Ovary (tissue), 3 donors: ENCODE results near the gene USP53.

Experiments
- CTCF ChIP-seq, 3 donors: fragments of 450-650 bp in 2 of 3; fragments of 200-600 bp in 1 of 3; IDR thresholded peaks; one replicate each; pipeline versions ENCODE4 v1.5.1 to v1.8.0; 2016 to 2022; ENCODE audit warnings: antibody characterized with exemption in 3 of 3, mild to moderate bottlenecking in 1 of 3
- POLR2A ChIP-seq: fragments of 450-650 bp; IDR thresholded peaks from one replicate; pipeline ENCODE4 v1.6.1; 2017; ENCODE audit warnings: antibody characterized with exemption, mild to moderate bottlenecking, moderate library complexity
- donor health status: DM: no; HTN: no; CAD: no.

- TF ChIP-seq CTCF (IDR thresholded peaks at IDR 0.05) = no peak
- TF ChIP-seq POLR2A = no peak
These were observed 31.8 kb downstream of the USP53 start for GRCh38 chr4:119244344-119244743.
